Ramos (cell line): ENCODE measurements around the gene NCOR2.

Source experiments
- in situ Hi-C: fragments of 300-500 bp; cut with MboI; formaldehyde crosslinking; loops from one replicate; pipeline ENCODE4 v1.14.3; 2022; ENCODE audit warnings: low sequenced_read_pairs; ENCODE audit not compliant: unreplicated experiment

NCOR2 gene

DNA sequence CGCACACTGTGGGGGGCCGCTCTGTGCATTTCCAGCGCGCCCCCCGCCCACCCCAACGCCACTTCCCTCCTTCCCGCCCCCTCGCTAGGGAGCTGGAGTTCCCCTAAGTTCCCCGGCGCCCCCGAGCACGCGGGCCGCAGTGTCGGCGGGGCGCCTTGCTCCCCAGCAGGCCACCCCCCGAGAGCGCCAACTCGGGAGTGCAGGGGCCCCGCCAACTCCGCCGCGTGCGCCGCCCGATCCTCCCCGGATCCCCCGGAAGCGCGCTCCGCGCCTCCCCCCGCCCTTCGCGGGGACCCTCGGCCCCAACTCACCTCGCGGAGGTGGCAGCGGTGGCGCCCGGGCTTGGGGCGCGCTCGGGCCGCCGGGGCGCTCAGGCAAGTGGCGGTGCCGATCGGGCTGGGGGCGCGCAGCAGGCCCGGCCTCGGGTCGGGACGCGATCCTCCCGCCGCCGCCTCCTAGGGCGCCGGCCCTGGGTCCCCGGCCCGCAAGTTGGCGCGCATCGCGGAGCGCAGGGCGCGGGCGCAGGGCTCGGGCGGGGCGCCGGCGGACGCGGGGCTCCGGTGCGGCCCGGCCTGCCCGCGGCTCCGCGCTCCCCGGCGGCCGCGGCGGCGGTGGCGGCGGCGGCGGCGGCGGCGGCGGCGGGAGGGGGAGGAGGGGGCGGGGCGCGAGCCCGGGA, at the start of gene NCOR2:
Gene NCOR2 (minus strand): TSS at position 616 of the 676 bp plus-strand sequence. CDS start 72,361 bp downstream, outside the sequence.
- in situ Hi-C loops: no loop called here

DNA sequence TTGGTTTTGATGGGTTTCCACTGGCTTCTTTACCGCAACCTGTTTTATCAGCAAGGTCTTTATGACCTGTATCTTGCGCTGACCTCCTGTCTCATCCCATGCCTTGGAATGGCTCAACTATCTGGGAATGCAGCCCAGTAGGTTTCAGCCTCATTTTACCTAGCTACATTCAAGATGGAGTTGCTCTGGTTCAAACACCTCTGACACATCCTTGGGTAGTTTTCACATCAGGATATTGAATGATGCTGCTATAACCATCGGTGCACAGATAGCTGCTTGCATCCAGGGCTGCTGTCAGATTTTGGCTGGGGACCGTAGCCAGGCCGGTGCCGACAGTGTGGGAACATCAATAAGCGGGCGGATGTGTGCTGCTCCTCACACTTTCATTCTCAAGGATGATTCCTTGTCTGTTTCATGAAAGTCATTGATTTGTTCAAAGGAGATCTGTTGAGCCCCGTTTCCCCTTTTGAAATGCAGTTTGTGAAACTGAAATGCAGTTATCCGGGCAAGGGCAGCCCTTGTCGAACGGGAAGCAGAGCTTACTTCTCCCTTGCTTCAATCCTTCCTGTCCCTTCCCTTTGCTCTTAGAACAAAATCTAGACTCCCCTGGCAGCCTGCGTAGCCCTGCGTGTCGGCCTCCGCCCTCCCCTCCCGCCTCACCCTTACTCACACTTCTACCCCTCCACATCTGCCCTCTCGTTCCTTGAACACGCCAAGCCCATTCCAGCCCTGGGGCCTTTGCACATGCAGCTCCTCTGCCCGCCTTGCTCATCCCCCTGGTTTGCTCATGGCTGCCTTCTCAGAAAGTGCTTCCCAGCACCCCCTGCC, 49.2 kb upstream of the NCOR2 start:
- in situ Hi-C loops: no loop called here

DNA sequence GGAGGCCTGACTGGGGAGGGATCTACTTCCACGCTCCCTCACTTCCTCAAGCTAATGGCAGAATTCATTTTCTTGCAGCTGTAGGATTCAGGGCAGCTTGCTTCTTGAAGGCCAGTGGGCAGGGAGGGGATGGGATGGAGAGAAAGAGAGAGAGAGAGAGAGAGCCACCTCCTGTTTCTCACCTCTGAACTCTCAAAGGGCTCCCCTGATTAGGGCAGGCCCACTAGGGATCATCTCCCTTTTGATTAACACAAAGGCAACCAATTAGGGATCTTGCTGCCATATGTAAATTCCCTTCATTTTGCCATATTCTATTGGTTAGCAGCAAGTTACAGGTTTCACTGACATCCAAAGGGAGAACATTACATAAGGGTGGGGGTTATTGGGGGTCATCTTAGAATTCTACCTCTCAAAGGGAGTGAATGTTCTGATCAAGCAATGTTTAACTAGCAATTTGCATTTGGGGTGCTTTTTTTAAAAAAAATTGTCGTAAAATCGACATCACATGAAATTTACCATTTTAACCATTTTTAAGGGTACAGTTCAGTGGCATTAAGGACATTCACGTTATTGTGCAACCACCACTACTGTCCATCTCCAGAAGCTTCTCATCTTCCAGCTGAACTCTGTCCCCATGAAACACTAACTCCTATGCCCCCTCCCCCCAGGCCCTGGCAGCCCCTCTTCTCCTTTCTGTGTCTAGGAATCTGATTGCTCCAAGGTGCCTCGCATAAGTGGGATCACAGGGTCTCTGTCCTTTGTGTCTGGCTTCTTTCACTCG, 47.3 kb upstream of the NCOR2 start:
- in situ Hi-C loops: no loop called here

DNA sequence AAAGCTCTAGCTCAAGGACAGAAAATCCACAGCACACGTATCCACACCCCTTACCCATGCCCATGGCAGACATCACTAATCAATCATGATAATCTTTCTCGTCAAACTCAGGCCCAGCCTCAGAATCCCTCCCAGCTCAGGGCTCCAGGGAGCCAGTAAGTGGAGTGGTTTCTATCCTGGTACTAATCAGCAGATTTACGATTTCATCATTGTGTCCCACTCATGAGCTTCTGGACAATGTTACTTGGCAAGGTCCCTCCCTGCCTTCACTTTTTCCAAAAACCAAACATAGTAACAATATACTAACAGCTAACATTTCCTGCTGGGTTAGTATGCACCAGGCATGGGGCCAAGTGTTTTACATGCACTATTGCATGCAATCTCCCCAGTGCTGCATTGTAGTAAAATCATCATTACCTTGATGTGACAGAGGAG, 45.8 kb upstream of the NCOR2 start:
- in situ Hi-C loops: no loop called here

GRCh38 chr12:124612410-124612680, 44.9 kb upstream of the NCOR2 start:
- in situ Hi-C loops: no loop called here

GRCh38 chr12:124611559-124612409, 44.4 kb upstream of the NCOR2 start:
- in situ Hi-C loops: no loop called here

GRCh38 chr12:124610629-124611558, 43.5 kb upstream of the NCOR2 start:
- in situ Hi-C loops: no loop called here

GRCh38 chr12:124610021-124610612, 42.7 kb upstream of the NCOR2 start:
- in situ Hi-C loops: no loop called here

- in situ Hi-C loops: no loop called here
Measured at GRCh38 chr12:124609041-124609989, 41.9 kb upstream of the NCOR2 start.

GRCh38 chr12:124608450-124608870, 41.0 kb upstream of the NCOR2 start:
- in situ Hi-C loops: no loop called here

GRCh38 chr12:124607681-124608425, 40.4 kb upstream of the NCOR2 start:
- in situ Hi-C loops: no loop called here

DNA sequence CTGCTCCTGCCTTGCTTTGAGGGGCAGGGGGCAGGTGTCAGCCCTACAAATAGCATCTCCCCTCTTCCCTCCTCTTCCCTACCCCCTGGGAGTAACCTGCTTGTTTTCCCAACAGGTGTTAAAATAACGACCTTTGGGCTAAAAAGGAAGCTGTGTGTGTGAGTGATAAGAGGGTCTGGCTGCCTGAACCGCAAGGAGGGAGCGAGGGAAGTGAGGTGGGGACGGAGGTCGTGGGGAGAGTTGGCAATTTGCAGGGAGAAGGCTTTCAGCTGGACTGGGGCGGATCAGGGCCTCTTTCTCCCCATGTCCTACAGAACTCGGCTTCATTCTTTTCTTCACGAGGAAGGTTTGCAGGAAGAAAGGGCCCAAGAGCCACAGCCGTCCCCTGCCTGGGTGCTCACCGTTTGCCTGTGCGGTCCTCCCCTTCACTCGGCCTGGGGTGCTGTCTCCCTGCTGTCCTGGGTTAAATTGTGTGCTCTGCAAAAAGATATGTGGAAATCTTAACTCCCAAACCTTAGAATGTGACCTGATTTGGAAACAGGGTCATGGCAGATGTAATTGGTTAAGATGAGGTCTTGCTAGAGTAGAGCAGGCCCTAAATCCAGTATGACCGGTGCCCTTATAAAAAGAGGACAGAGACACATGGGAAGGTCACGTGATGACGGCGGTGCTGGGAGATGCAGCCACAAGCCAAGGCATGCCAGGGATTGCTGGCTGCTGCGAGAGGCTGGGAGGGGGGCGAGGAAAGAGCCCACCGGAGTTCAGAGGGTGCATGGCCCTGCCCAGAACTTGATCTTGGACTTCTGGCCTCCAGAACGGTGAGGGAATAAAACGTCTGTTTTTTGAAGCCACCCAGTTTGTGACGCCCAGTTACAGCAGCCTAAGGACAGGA, 38.7 kb upstream of the NCOR2 start:
- in situ Hi-C loops: no loop called here

DNA sequence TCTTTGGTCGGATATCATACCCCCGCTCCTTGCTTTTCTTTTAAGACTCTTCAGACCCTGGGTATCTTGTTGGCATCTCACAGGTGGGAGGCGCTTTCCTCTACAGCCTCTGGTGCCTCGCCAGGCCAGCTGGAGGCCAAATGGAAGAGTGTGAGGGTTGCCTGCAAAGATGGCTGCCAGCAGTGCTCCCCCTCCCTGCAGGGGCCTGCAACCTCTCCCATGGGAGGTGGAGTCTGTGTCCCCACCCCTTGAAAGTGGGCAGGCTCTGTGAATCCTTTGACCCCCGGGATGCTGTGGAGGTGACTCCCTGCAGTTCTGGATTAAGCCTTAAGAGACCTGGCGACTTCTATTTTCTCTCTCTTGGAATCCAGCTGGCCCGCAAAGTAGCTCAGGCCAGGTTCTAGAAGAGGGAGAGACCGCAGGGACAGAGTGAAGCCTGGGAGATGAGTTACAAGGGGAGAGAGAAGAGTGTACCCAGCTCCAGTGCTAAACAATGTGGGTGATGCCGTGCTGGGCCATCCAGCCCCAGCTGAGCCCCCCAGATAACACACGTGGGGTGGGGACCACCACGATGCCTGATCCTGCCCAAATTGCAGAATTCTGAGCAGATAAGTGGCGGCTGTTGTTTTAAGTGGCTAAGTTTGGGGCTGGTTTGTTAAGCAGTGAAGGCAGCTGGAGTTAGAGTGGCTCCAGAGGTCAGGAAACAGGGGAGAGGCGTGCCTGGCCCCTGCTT, 37.9 kb upstream of the NCOR2 start:
- in situ Hi-C loops: no loop called here

GRCh38 chr12:124604264-124604680, 36.9 kb upstream of the NCOR2 start:
- in situ Hi-C loops: no loop called here

GRCh38 chr12:124603831-124604251, 36.4 kb upstream of the NCOR2 start:
- in situ Hi-C loops: no loop called here
